Heart right ventricle (tissue), 16 donors: ENCODE data around the gene ZFHX3. TPM values are rescaled to one million over a fixed set of nuclear protein-coding genes. Genes with fewer than 3 reads are reported as not detected.

Experiments used
- ATAC-seq, 8 donors: fragments of 200-7000 bp; cut with Tn5 transposase; one replicate each; pipeline ENCODE4 v1.9.1; 2020; ENCODE audit warnings: mild to moderate bottlenecking in 8 of 8, moderate library complexity in 8 of 8, moderate number of reproducible peaks in 1 of 8
- DNase-seq, 2 donors: peaks; one replicate each; pipeline ENCODE4 v3.0.0-alpha.2; 2020
- H3K27ac ChIP-seq, 10 donors: fragments of 200-600 bp; sonication (generic) in 2 of 10; one replicate each; pipeline versions ENCODE4 v1.5.0 to v1.8.0; 2020 to 2022; ENCODE audit warnings: mild to moderate bottlenecking in 3 of 10
- H3K27me3 ChIP-seq, 7 donors: fragments of 200-600 bp; one replicate each; pipeline ENCODE4 v1.8.0; 2021 to 2022; ENCODE audit warnings: mild to moderate bottlenecking in 2 of 7
- H3K36me3 ChIP-seq, 9 donors: fragments of 200-600 bp; sonication (generic) in 1 of 9; one replicate each; pipeline versions ENCODE4 v1.5.0 to v1.8.0; 2020 to 2022; ENCODE audit warnings: mild to moderate bottlenecking in 2 of 9
- H3K4me1 ChIP-seq, 9 donors: fragments of 200-600 bp; sonication (generic) in 1 of 9; one replicate each; pipeline versions ENCODE4 v1.5.0 to v1.8.0; 2020 to 2022; ENCODE audit warnings: mild to moderate bottlenecking in 4 of 9
- H3K4me3 ChIP-seq, 10 donors: fragments of 200-600 bp; sonication (generic) in 2 of 10; one replicate each; pipeline versions ENCODE4 v1.5.0 to v1.8.0; 2020 to 2022; ENCODE audit warnings: mild to moderate bottlenecking in 7 of 10, moderate library complexity in 2 of 10
- H3K9me3 ChIP-seq, 11 donors: fragments of 200-600 bp in 10 of 11; sonication (generic) in 2 of 11; one replicate each; pipeline versions ENCODE4 v1.5.0 to v1.8.0; 2013 to 2022; ENCODE audit warnings: mild to moderate bottlenecking in 2 of 11, control low read depth in 1 of 11, moderate library complexity in 1 of 11
- CTCF ChIP-seq, 9 donors: fragments of 200-600 bp; sonication (generic) in 2 of 9; IDR thresholded peaks; one replicate each; pipeline versions ENCODE4 v1.5.0 to v1.8.0; 2021 to 2022; ENCODE audit warnings: antibody characterized with exemption in 9 of 9, mild to moderate bottlenecking in 5 of 9, moderate library complexity in 1 of 9
- WGBS, 2 donors: extraction: QIAGEN DNeasy Blood & Tissue Kit; methylation state at CpG; one replicate each; pipeline ENCODE4 v1.1.7; 2013; ENCODE audit warnings: inconsistent platforms in 1 of 2; 5-methylcytosine and 5-hydroxymethylcytosine counted together
- intact Hi-C, 10 donors: fragments of 100-400 bp; cut with DNase I; formaldehyde crosslinking; loops; one replicate each; pipeline versions ENCODE4 v1.11.1 to v1.14.2; 2022
- polyA plus RNA-seq, 2 donors: library from polyadenylated mRNA; stranded (reverse); fragments of 200-250 nt; gene quantifications; one replicate each; pipeline ENCODE4 v1.2.3, GENCODE V29; 2013
- total RNA-seq, 10 donors: library from RNA; stranded (reverse); fragmentation: NEBNext Ultra II Directional in 3 of 10; extraction: Animal tissue kit (Norgen Biotek cat#: 25700) in 3 of 10; gene quantifications; one replicate each; pipeline versions ENCODE4 v1.2.1 to v1.2.4, GENCODE V29; 2021 to 2023
- donor health status: Arrhythmogenic right ventricular cardiomyopathy.
- donor health status: ischemic (EF 13 %, LVEDD 7.1; RV severe dilation, severe dysfunction).
- donor health status: healthy with polysubstance abuse.
- donor health status: DM: no; HTN: yes; CAD: no.
- donor health status: DM: no; HTN: no; CAD: no.
- donor health status: ischemic (EF 25% LVEDD 6.9; RV normal size, moderate dysfunction).
- donor health status: ischemic (EF 25% LVEDD 5.7; RV mildly dilated, moderate dysfunction).
- donor health status: healthy.
- donor health status: DM: yes; HTN: yes; CAD: no.
- donor health status: Ischemic cardiomyopathy.
- donor health status: ischemic (EF 35%, LVEDD 5.7; RV mildly dilated, moderate dysfunction).
- donor health status: nonischemic (EF 11% LVEDD 7.7; RV severe dilation, severe dysfunction).
- donor health status: DM: yes; HTN: yes; CAD: no.
- donor health status: PGD.
- donor health status: ischemic (EF 29% LVEDD 5.4; RV normal size, mild dysfunction).
- donor health status: nonischemic (EF 23%, LVEDD 6.1; RV moderate dilation, normal function).

ZFHX3 gene
- total and polyA plus RNA-seq, 12 donors, result 1.6 to 15.2 (median 10.4) TPM

- Histone ChIP-seq H3K9me3 (no peaks in the 10 kb centered on the region), H3K36me3 (no peaks in the 10 kb centered on the region), H3K27ac (no peak overlapping the region), H3K27me3 (no peaks in the 10 kb centered on the region), H3K4me1 (peaks cover 0 to 25% (median 15%) of the 10 kb centered on the region in 9 donors), H3K4me3 (no peak overlapping the region)
- DNase-seq, result no peak
- 97 to 98% methylated on average over 13 of the region's 13 CpGs for WGBS, 2 donors
- no peak for TF ChIP-seq CTCF (IDR thresholded peaks at IDR 0.05)
- ATAC-seq, result no peak
- intact Hi-C loops, result loop anchor here in 4 of 10 donors (10.0 kb wide), 3 partner anchors 216 to 356 kb away; no protein-coding TSS in a partner anchor
Observed at GRCh38 chr16:72838951-72839350, 209.0 kb downstream of the ZFHX3 start.

- H3K9me3 ChIP-seq, result no peaks in the 10 kb centered on the region
- DNase-seq, result no peak
- intact Hi-C loops, result loop anchor here in 4 of 10 donors (10.0 kb wide), 3 partner anchors 216 to 356 kb away; no protein-coding TSS in a partner anchor
- H3K36me3 ChIP-seq, result no peaks in the 10 kb centered on the region
- no peak for ATAC-seq
- H3K4me3 ChIP-seq, result no peak overlapping the region
- WGBS, 2 donors, result 93 to 94% methylated on average over 11 of the region's 11 CpGs
- peaks cover 0 to 23% (median 13%) of the 10 kb centered on the region in 9 donors for H3K4me1 ChIP-seq
- no peak for TF ChIP-seq CTCF (IDR thresholded peaks at IDR 0.05)
- H3K27ac ChIP-seq, result no peak overlapping the region
- no peaks in the 10 kb centered on the region for H3K27me3 ChIP-seq
Observed at GRCh38 chr16:72838586-72838910, 209.4 kb downstream of the ZFHX3 start.

GRCh38 chr16:72837846-72838585 lies 209.9 kb downstream of the ZFHX3 start:
- H3K27ac ChIP-seq, result no peak overlapping the region
- WGBS, 2 donors, result 90 to 96% methylated on average over 9 of the region's 9 CpGs
- no peak for ATAC-seq

GRCh38 chr16:72836985-72837384 lies 210.9 kb downstream of the ZFHX3 start:
- Histone ChIP-seq H3K4me1 (peaks cover 0 to 30% (median 17%) of the 10 kb centered on the region in 9 donors), H3K9me3 (no peaks in the 10 kb centered on the region), H3K27me3 (no peaks in the 10 kb centered on the region), H3K36me3 (no peaks in the 10 kb centered on the region), H3K27ac (no peak overlapping the region), H3K4me3 (no peak overlapping the region)
- no peak for TF ChIP-seq CTCF (IDR thresholded peaks at IDR 0.05)
- no peak for ATAC-seq
- DNase-seq, result no peak
- 95 to 98% methylated on average over 8 of the region's 8 CpGs for WGBS, 2 donors
- intact Hi-C loops, result loop anchor here in 4 of 10 donors (10.0 kb wide), 3 partner anchors 218 to 358 kb away; no protein-coding TSS in a partner anchor

More at GRCh38 chr16:72837846-72838585, 209.9 kb downstream of the ZFHX3 start:
- no peaks in the 10 kb centered on the region for H3K9me3 ChIP-seq
- TF ChIP-seq CTCF (IDR thresholded peaks at IDR 0.05), result no peak
- no peaks in the 10 kb centered on the region for H3K27me3 ChIP-seq
- H3K4me3 ChIP-seq, result no peak overlapping the region
- DNase-seq, result no peak
- intact Hi-C loops, result loop anchor here in 4 of 10 donors (10.0 kb wide), 3 partner anchors 217 to 357 kb away; no protein-coding TSS in a partner anchor
- H3K36me3 ChIP-seq, result no peaks in the 10 kb centered on the region
- H3K4me1 ChIP-seq, result peaks cover 0 to 23% (median 13%) of the 10 kb centered on the region in 9 donors
